Subcutaneous abdominal adipose tissue (tissue), 5 donors: ENCODE measurements around the gene LARGE1.

Experiments used
- H3K27ac ChIP-seq: one replicate; pipeline ENCODE4 v1.7.0; 2013; ENCODE audit warnings: low read depth, mild to moderate bottlenecking, inconsistent platforms, low read length, moderate library complexity
- H3K27me3 ChIP-seq, 5 donors: one replicate each; pipeline ENCODE4 v1.7.0; 2013; ENCODE audit warnings: low read length in 5 of 5, inconsistent platforms in 1 of 5; ENCODE audit not compliant: control insufficient read depth in 5 of 5, insufficient read depth in 4 of 5
- H3K36me3 ChIP-seq, 5 donors: one replicate each; pipeline ENCODE4 v1.7.0; 2013; ENCODE audit warnings: low read length in 5 of 5; ENCODE audit not compliant: control insufficient read depth in 5 of 5, insufficient read depth in 5 of 5
- H3K4me1 ChIP-seq, 5 donors: one replicate each; pipeline ENCODE4 v1.7.0; 2013; ENCODE audit warnings: low read length in 5 of 5, mild to moderate bottlenecking in 3 of 5, moderate library complexity in 1 of 5; ENCODE audit not compliant: control insufficient read depth in 5 of 5, insufficient read depth in 5 of 5
- H3K4me3 ChIP-seq, 5 donors: one replicate each; pipeline ENCODE4 v1.7.0; 2013; ENCODE audit warnings: low read length in 5 of 5, low read depth in 1 of 5
- H3K9ac ChIP-seq, 5 donors: one replicate each; pipeline ENCODE4 v1.7.0; 2013; ENCODE audit warnings: low read length in 5 of 5, mild to moderate bottlenecking in 4 of 5, moderate library complexity in 3 of 5
- H3K9me3 ChIP-seq, 5 donors: one replicate each; pipeline ENCODE4 v1.7.0; 2013; ENCODE audit warnings: low read length in 5 of 5; ENCODE audit not compliant: control insufficient read depth in 5 of 5
- donor health status: healthy.
- donor health status: healthy.
- donor health status: healthy.
- donor health status: healthy.
- donor health status: healthy.

Gene LARGE1

GRCh38 chr22:33925194-33925593 is 4.9 kb upstream of the LARGE1 start:
- Histone ChIP-seq H3K36me3 (no peaks in the 10 kb centered on the region), H3K9me3 (no peaks in the 10 kb centered on the region), H3K27ac (no peak overlapping the region)

DNA sequence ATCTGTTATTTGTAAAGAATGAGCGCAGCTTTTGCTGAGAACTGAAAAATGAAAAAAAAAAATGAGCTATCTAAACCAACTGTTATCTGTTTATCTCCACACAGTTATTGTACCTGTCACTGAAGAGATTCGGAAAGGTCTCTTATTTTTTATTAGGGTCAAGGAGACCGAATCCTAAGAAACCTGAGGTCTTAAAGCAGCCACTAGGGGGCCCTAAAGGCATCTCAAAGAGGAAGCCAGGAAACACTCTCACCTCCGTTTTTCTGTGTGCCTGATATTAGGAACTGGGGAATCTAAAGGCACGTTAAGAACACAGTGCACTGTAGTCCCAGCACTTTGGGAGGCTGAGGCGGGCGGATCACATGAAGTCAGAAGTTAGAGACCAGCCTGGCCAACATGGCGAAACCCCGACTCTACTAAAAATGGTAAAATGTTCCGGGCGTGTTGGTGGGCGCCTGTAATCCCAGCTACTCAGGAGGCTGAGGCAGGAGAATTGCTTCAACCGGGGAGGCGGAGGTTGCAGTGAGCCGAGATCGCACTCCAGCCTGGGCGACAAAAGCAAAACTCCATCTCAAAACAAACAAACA is 3.5 kb upstream of the LARGE1 start:
- H3K36me3 ChIP-seq: no peaks in the 10 kb centered on the region
- H3K4me3 ChIP-seq: no peak overlapping the region
- peaks cover 0 to 5% (median 2%) of the 10 kb centered on the region in 5 donors for H3K27me3 ChIP-seq
- H3K27ac ChIP-seq: no peak overlapping the region
- H3K9me3 ChIP-seq: no peaks in the 10 kb centered on the region
- no peak overlapping the region for H3K9ac ChIP-seq
- peaks cover 0 to 39% (median 35%) of the 10 kb centered on the region in 5 donors for H3K4me1 ChIP-seq

More at GRCh38 chr22:33925194-33925593, 4.9 kb upstream of the LARGE1 start:
- Histone ChIP-seq H3K4me3 (no peak overlapping the region), H3K27me3 (peaks cover 0 to 5% (median 0%) of the 10 kb centered on the region in 5 donors), H3K9ac (no peak overlapping the region), H3K4me1 (peaks cover 0 to 25% (median 22%) of the 10 kb centered on the region in 5 donors)

GRCh38 chr22:33923033-33923432 is 2.8 kb upstream of the LARGE1 start:
- Histone ChIP-seq H3K9me3 (no peaks in the 10 kb centered on the region), H3K27me3 (peaks cover 0 to 5% (median 2%) of the 10 kb centered on the region in 5 donors), H3K27ac (no peak overlapping the region)

GRCh38 chr22:33922349-33922681 is 2.0 kb upstream of the LARGE1 start:
- Histone ChIP-seq H3K4me1 (peaks cover 1 to 52% (median 39%) of the 10 kb centered on the region in 5 donors), H3K4me3 (peak overlapping the region; percentile 69 to 81 (median 77)), H3K9ac (peak overlapping the region; percentile 6 to 72 (median 62)), H3K27me3 (peaks cover 0 to 5% (median 0%) of the 10 kb centered on the region in 5 donors), H3K36me3 (no peaks in the 10 kb centered on the region), H3K9me3 (no peaks in the 10 kb centered on the region), H3K27ac (no peak overlapping the region)

More at GRCh38 chr22:33923033-33923432, 2.8 kb upstream of the LARGE1 start:
- H3K36me3 ChIP-seq: no peaks in the 10 kb centered on the region
- peaks cover 1 to 45% (median 39%) of the 10 kb centered on the region in 5 donors for H3K4me1 ChIP-seq
- peak overlapping the region; percentile 69 to 81 (median 77) for H3K4me3 ChIP-seq
- H3K9ac ChIP-seq: peak overlapping the region in 2 of 5 donors; percentile 63 to 72

DNA sequence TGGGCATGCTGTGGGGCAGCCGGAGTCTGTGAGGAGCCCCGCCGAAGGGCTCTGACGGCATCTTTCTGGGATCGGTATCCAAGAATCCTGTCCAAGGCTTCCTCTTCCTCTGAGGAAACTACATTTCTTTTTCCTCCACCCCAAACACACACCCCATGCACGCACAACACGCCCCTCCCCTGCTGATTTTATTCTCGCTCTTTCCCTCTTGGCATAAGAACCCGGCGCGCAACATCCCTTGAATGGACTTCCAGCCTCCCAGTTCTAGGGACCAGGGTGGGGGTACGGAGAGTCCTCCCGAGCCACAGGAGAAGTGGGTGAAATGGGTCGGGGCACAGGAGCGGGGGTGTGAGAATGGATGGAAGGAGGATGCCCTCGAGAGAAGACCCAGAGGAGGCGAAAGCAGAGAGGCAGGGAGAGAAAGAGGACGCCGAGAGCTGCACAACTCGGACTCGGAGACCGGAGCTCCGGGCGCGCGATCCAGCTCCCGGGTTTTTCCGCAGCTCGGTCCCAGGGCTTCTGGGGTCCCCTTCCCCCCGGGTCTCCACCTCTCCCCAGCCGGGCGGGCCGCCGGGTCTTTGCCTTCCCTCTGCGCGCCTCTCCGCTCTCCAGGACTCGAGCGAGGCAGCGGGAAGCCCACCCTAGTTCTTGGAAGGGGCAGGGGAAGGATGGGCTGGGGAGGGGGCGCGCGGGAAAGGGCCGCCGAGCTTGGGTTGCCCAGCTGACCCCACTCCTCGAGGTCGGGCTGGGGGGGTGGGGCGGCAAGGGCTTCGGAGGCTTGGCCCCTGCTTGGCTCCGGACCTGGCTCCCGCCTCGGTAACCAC is 1.5 kb upstream of the LARGE1 start:
- Histone ChIP-seq H3K4me3 (peak overlapping the region; percentile 69 to 91 (median 78)), H3K9me3 (no peaks in the 10 kb centered on the region), H3K27me3 (peaks cover 0 to 5% (median 0%) of the 10 kb centered on the region in 5 donors), H3K36me3 (no peaks in the 10 kb centered on the region), H3K4me1 (peaks cover 1 to 52% (median 39%) of the 10 kb centered on the region in 5 donors), H3K27ac (peak overlapping the region; percentile 41), H3K9ac (peak overlapping the region; percentile 6 to 74 (median 63))

DNA sequence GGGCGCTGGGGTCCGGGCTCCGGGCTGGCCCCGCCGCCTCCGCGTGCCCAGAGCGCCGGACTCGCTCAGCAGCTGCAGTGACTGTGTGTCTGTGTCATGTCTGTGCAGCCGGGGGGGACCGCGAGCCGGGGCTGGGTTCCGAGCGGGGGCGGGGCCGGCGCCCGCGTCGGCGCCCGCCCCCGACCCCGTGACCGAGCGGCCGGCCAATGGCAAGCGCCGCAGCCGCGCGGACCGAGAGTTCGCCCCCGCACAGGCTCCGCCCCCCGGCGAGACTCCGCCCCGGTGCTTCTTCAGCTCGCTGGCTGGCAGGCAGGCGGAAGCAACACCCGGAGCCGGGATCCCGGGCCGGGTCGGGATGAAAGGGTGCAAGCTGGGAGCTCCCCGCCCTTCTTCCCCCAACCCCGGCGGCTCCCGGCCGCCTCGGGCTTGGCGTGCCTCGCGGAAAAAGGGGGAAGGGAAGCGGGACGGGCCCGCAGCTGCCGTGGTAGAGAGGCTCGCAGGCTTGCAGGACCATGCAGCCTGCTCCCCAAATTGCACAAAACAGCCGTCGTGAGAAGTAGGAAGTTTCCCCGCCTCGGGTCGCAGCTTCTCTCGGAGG is 750 bp upstream of the LARGE1 start:
- H3K4me1 ChIP-seq: peaks cover 1 to 52% (median 39%) of the 10 kb centered on the region in 5 donors
- H3K27me3 ChIP-seq: peaks cover 0 to 5% (median 0%) of the 10 kb centered on the region in 5 donors
- no peaks in the 10 kb centered on the region for H3K36me3 ChIP-seq
- H3K9me3 ChIP-seq: no peaks in the 10 kb centered on the region
- H3K4me3 ChIP-seq: peak overlapping the region; percentile 69 to 91 (median 78)
- H3K27ac ChIP-seq: peak overlapping the region; percentile 41
- H3K9ac ChIP-seq: peak overlapping the region in 4 of 5 donors; percentile 38 to 74 (median 54)

DNA sequence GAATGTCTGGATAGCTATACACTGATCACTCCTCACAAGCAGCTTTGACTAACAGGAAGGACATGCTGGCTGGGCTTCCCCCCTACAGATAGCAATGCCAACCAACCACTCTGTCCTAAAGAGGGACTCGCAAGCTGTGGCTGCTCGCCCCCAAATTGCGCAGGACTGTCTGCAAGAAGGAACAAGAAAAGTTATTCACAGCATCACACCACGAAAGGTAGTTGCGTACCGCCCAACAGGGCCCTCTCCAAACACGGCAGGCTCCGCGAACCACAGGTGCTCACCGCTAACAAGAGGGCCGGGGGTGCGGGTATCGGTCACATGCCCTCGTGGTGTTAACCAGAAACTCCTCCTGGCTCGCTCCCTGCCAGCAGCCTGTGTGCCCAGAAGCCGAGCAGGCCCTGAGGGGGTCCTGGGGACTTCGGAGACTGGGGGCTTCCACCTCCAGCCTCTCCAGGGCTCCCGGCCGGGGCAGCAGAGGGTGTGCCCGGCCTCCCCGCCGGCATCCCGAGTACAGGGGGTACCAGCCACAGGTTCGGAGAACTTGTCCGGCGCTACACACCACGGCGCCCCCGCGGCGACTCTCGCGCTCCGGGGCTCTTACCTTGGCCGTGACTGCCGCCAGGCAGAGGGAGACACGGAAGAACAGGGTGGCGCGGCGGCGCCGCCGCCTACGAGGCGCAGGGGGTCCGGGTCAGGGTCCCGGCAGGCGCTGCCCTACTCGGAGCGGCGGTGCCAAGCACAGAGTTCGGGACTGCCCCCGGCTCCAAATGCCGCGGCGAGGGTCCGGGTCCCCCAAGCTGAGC is 682 bp downstream of the LARGE1 start:
- Histone ChIP-seq H3K4me1 (peaks cover 1 to 52% (median 39%) of the 10 kb centered on the region in 5 donors), H3K9me3 (no peaks in the 10 kb centered on the region), H3K4me3 (peak overlapping the region; percentile 60 to 84 (median 71)), H3K9ac (peak overlapping the region; percentile 35 to 87 (median 70)), H3K27me3 (peaks cover 0 to 5% (median 0%) of the 10 kb centered on the region in 5 donors), H3K27ac (no peak overlapping the region), H3K36me3 (no peaks in the 10 kb centered on the region)

DNA sequence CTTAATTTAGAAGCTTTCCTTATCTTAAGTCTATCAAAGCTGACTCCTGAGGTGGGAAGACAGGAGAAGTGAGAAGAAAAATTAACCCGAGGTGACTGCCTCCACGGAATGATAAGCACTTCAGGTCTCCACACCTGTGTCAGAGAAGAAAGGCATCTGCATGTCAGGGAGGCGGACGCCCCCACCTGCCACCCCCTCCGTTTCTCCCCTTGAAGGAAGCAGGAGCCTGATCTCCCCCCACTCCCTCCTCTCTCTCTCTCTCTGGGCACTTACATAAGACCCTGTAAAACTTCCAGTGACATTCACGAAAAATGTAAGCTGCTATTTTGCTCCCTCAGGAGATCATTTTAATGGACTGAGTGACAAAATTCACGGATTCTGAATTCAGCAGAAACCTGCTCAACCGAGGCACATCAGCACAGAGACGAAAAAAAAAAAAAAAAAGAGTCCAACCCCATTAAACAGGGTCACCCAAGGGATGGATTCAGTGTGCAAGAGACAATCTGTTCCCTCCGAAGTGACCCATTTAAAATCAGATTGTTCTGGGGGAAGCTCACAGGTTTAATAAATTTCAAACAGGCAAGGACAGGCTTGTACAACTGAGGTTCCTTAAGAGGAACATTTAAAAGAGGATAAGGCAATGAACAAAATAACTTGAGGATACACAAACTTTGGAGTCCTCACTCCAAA is 1.5 kb downstream of the LARGE1 start:
- H3K4me3 ChIP-seq: peak overlapping the region; percentile 60 to 84 (median 71)
- H3K27me3 ChIP-seq: peaks cover 0 to 5% (median 0%) of the 10 kb centered on the region in 5 donors
- H3K27ac ChIP-seq: no peak overlapping the region
- H3K9ac ChIP-seq: peak overlapping the region in 2 of 5 donors; percentile 35 to 87
- H3K4me1 ChIP-seq: peaks cover 1 to 52% (median 39%) of the 10 kb centered on the region in 5 donors
- H3K36me3 ChIP-seq: no peaks in the 10 kb centered on the region
- no peaks in the 10 kb centered on the region for H3K9me3 ChIP-seq
